Left ventricle myocardium inferior (tissue), 1 donor: ENCODE measurements around the gene SWT1. TPM values are rescaled to one million over a fixed set of nuclear protein-coding genes. Genes with fewer than 3 reads are reported as not detected.
"Not testable (repeated sequence)": the region's sequence is repeated elsewhere in the genome, so short reads cannot be mapped to it uniquely, and the experiment has no call there.

ENCODE experiments used
- DNase-seq: peaks from one replicate; pipeline ENCODE4 v3.0.0-alpha.2; 2020
- H3K27ac ChIP-seq: fragments of 200-600 bp; replicated peaks from 2 replicates; pipeline ENCODE4 v1.8.0; 2021
- H3K27me3 ChIP-seq: fragments of 200-600 bp; 2 replicates; pipeline ENCODE4 v1.8.0; 2021; ENCODE audit warnings: low read depth
- H3K36me3 ChIP-seq: fragments of 200-600 bp; 2 replicates; pipeline ENCODE4 v1.8.0; 2021
- H3K4me1 ChIP-seq: fragments of 200-600 bp; 2 replicates; pipeline ENCODE4 v1.8.0; 2021
- H3K4me3 ChIP-seq: fragments of 200-600 bp; 2 replicates; pipeline ENCODE4 v1.8.0; 2021; ENCODE audit warnings: mild to moderate bottlenecking, moderate library complexity
- H3K9me3 ChIP-seq: fragments of 200-600 bp; replicated peaks from 2 replicates; pipeline ENCODE4 v1.8.0; 2021
- CTCF ChIP-seq: fragments of 200-600 bp; IDR thresholded peaks from 2 replicates; pipeline ENCODE4 v1.8.0; 2021; ENCODE audit warnings: antibody characterized with exemption, mild to moderate bottlenecking, borderline replicate concordance
- intact Hi-C: fragments of 100-400 bp; cut with micrococcal nuclease; formaldehyde crosslinking; loops from one replicate; pipeline ENCODE4 v1.11.0; 2022
- total RNA-seq: library from RNA; stranded (reverse); fragmentation: NEBNext Ultra II Directional; extraction: Animal tissue kit (Norgen Biotek cat#: 25700); gene quantifications from one replicate; pipeline ENCODE4 v1.2.1, GENCODE V29; 2021
- donor health status: DM: no; HTN: yes; CAD: no; lungs with severe emphysema.

Gene SWT1
- total RNA-seq, 1 donor from 2014 or later: 7.4 TPM

DNA sequence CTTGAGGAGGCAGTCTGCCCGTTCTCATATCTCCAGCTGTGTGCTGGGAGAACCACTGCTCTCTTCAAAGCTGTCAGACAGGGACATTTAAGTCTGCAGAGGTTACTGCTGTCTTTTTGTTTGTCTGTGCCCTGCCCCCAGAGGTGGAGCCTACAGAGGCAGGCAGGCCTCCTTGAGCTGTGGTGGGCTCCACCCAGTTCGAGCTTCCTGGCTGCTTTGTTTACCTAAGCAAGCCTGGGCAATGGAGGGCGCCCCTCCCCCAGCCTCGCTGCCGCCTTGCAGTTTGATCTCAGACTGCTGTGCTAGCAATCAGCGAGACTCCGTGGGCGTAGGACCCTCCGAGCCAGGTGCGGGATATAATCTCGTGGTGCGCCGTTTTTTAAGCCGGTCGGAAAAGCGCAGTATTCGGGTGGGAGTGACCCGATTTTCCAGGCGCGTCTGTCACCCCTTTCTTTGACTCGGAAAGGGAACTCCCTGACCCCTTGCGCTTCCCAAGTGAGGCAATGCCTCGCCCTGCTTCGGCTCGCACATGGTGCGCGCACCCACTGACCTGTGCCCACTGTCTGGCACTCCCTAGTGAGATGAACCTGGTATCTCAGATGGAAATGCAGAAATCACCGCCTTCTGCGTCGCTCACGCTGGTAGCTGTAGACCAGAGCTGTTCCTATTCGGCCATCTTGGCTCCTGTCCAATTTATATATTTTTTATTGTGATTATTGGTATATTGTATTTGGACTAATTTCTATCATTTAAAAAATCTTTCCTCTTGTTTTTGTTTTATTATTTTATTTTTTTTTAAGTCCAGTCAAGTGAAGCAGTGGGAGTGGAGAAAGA lies 100.4 kb downstream of the SWT1 start:
- H3K4me3 ChIP-seq, H3K36me3 ChIP-seq, intact Hi-C loops, H3K27me3 ChIP-seq, H3K9me3 ChIP-seq, H3K27ac ChIP-seq, DNase-seq: not testable (repeated sequence)
- H3K4me1 ChIP-seq: peaks cover 29% of the 10 kb centered on the region

DNA sequence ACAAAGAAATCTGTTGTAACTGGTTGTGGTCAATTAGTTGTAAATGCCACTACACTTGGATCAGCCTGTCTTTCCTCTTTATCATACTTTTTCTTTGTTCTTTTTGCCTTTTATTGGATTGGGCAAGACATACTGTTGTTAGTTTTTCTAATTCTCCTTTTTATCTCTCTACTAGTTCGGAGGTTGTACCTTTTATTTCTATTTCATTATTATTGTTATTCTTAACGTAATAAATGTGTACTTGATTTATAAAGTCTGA lies 100.9 kb downstream of the SWT1 start:
- no peak for TF ChIP-seq CTCF
- DNase-seq: no peak

GRCh38 chr1:185258676-185259075 lies 101.7 kb downstream of the SWT1 start:
- Histone ChIP-seq H3K27ac (no peak overlapping the region), H3K4me1 (peaks cover 29% of the 10 kb centered on the region), H3K4me3 (no peak overlapping the region), H3K27me3 (no peaks in the 10 kb centered on the region), H3K36me3 (no peaks in the 10 kb centered on the region), H3K9me3 (no peaks in the 10 kb centered on the region)
- no peak for DNase-seq
- intact Hi-C loops: no loop called here
- TF ChIP-seq CTCF: no peak

More for the DNA sequence above, 100.9 kb downstream of the SWT1 start:
- Histone ChIP-seq H3K36me3 (no peaks in the 10 kb centered on the region), H3K4me1 (peaks cover 29% of the 10 kb centered on the region), H3K9me3 (no peaks in the 10 kb centered on the region), H3K4me3 (no peak overlapping the region), H3K27ac (no peak overlapping the region), H3K27me3 (no peaks in the 10 kb centered on the region)
- intact Hi-C loops: no loop called here

- H3K27me3 ChIP-seq: no peaks in the 10 kb centered on the region
- no peak for DNase-seq
- no peaks in the 10 kb centered on the region for H3K36me3 ChIP-seq
- intact Hi-C loops: no loop called here
- no peak overlapping the region for H3K4me3 ChIP-seq
- no peak overlapping the region for H3K27ac ChIP-seq
- TF ChIP-seq CTCF: no peak
- H3K4me1 ChIP-seq: peaks cover 29% of the 10 kb centered on the region
- no peaks in the 10 kb centered on the region for H3K9me3 ChIP-seq
Observed at GRCh38 chr1:185260611-185261010, 103.6 kb downstream of the SWT1 start.

GRCh38 chr1:185262151-185262550 lies 105.2 kb downstream of the SWT1 start:
- Histone ChIP-seq H3K4me3 (no peak overlapping the region), H3K27ac (no peak overlapping the region), H3K4me1 (peaks cover 29% of the 10 kb centered on the region), H3K9me3 (no peaks in the 10 kb centered on the region), H3K36me3 (no peaks in the 10 kb centered on the region), H3K27me3 (no peaks in the 10 kb centered on the region)
- DNase-seq: no peak
- intact Hi-C loops: no loop called here
- no peak for TF ChIP-seq CTCF

DNA sequence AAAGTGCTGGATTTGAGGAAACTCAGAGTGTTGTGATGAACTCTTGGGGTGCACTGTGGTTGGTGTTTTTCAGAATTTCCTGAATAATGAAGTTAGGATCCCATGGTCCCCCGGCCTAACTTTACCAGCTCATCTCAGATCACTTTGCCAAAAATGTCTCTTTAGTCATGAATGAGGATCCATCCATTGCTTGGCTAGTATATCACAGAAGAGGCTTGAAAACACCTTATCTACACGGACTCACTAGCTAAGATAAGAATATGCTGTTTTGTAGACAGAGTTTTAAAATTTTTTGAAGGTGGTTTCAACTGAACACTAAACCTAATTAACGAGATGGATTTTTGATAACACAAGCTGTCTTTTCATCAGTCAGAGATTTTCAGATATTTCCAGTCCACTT lies 106.3 kb downstream of the SWT1 start:
- Histone ChIP-seq H3K36me3 (no peaks in the 10 kb centered on the region), H3K27ac (no peak overlapping the region), H3K4me1 (peaks cover 22% of the 10 kb centered on the region), H3K27me3 (no peaks in the 10 kb centered on the region), H3K4me3 (no peak overlapping the region), H3K9me3 (no peaks in the 10 kb centered on the region)
- no peak for TF ChIP-seq CTCF
- intact Hi-C loops: no loop called here
- DNase-seq: no peak
